Large intestine (tissue), 3 donors: Measurements from ENCODE around the gene CTNNB1. TPM values are rescaled to one million over a fixed set of nuclear protein-coding genes. Genes with fewer than 3 reads are reported as not detected.

Source experiments
- DNase-seq, 2 donors: peaks; one replicate each; pipeline versions ENCODE4 v3.0.0 to v3.0.0-alpha.2; 2013
- H3K27ac ChIP-seq: one replicate; pipeline ENCODE4 v1.5.1; 2013; ENCODE audit warnings: low read length
- H3K27me3 ChIP-seq: 2 replicates; pipeline ENCODE4 v1.6.1; 2013; ENCODE audit warnings: low read length; ENCODE audit not compliant: control insufficient read depth, insufficient read depth
- H3K36me3 ChIP-seq: 2 replicates; pipeline ENCODE4 v1.6.1; 2013; ENCODE audit warnings: low read length; ENCODE audit not compliant: control insufficient read depth, insufficient read depth
- H3K4me1 ChIP-seq: one replicate; pipeline ENCODE4 v1.6.1; 2013; ENCODE audit warnings: low read length; ENCODE audit not compliant: control insufficient read depth, insufficient read depth
- H3K4me3 ChIP-seq: one replicate; pipeline ENCODE4 v1.5.1; 2013; ENCODE audit warnings: low read length
- H3K9me3 ChIP-seq: one replicate; pipeline ENCODE4 v1.6.1; 2013; ENCODE audit warnings: mild to moderate bottlenecking, low read depth, low read length, moderate library complexity; ENCODE audit not compliant: control insufficient read depth
- WGBS: methylation state at CpG from one replicate; pipeline ENCODE4 v1.1.5; 2013; ENCODE audit warnings: low lambda C conversion rate; ENCODE audit not compliant: insufficient coverage; 5-methylcytosine and 5-hydroxymethylcytosine counted together
- polyA plus RNA-seq: library from polyadenylated mRNA; unstranded; fragments of 120-200 nt; gene quantifications from one replicate; pipeline ENCODE4 v1.2.1, GENCODE V29; 2013

The CTNNB1 gene
- polyA plus RNA-seq, 1 donor: 424 TPM

GRCh38 chr3:41247055-41248004 is 48.0 kb downstream of the CTNNB1 start:
- Histone ChIP-seq H3K27ac (no peak overlapping the region), H3K27me3 (no peaks in the 10 kb centered on the region), H3K4me3 (no peak overlapping the region), H3K9me3 (no peaks in the 10 kb centered on the region), H3K36me3 (peaks cover 11% of the 10 kb centered on the region), H3K4me1 (no peaks in the 10 kb centered on the region)
- no CpG with 5 or more reads among the region's 12 CpGs for WGBS
- DNase-seq: no peak

- no peak for DNase-seq
- H3K4me1 ChIP-seq: no peaks in the 10 kb centered on the region
- no peak overlapping the region for H3K4me3 ChIP-seq
- H3K27me3 ChIP-seq: no peaks in the 10 kb centered on the region
- H3K27ac ChIP-seq: no peak overlapping the region
- peaks cover 11% of the 10 kb centered on the region for H3K36me3 ChIP-seq
- no peaks in the 10 kb centered on the region for H3K9me3 ChIP-seq
- no CpG with 5 or more reads among the region's 3 CpGs for WGBS
Measured at GRCh38 chr3:41248525-41248924, 49.2 kb downstream of the CTNNB1 start.

- Histone ChIP-seq H3K27ac (no peak overlapping the region), H3K27me3 (no peaks in the 10 kb centered on the region), H3K4me1 (no peaks in the 10 kb centered on the region), H3K36me3 (peaks cover 8% of the 10 kb centered on the region), H3K4me3 (no peak overlapping the region), H3K9me3 (no peaks in the 10 kb centered on the region)
- DNase-seq: no peak
- no CpG with 5 or more reads among the region's 3 CpGs for whole genome bisulfite sequencing
Measured at GRCh38 chr3:41249318-41249717, 50.0 kb downstream of the CTNNB1 start.

- Histone ChIP-seq H3K4me1 (no peaks in the 10 kb centered on the region), H3K9me3 (no peaks in the 10 kb centered on the region), H3K36me3 (no peaks in the 10 kb centered on the region), H3K27me3 (no peaks in the 10 kb centered on the region), H3K27ac (no peak overlapping the region), H3K4me3 (no peak overlapping the region)
- DNase-seq: no peak
- no CpG with 5 or more reads among the region's 2 CpGs for WGBS
Measured at GRCh38 chr3:41250825-41251224, 51.5 kb downstream of the CTNNB1 start.

GRCh38 chr3:41251593-41251992 is 52.3 kb downstream of the CTNNB1 start:
- WGBS: no CpG with 5 or more reads among the region's 1 CpG
- DNase-seq: no peak
- Histone ChIP-seq H3K4me1 (no peaks in the 10 kb centered on the region), H3K36me3 (no peaks in the 10 kb centered on the region), H3K27ac (no peak overlapping the region), H3K27me3 (no peaks in the 10 kb centered on the region), H3K9me3 (no peaks in the 10 kb centered on the region), H3K4me3 (no peak overlapping the region)

GRCh38 chr3:41258239-41258800 is 59.0 kb downstream of the CTNNB1 start:
- Histone ChIP-seq H3K27me3 (no peaks in the 10 kb centered on the region), H3K27ac (no peak overlapping the region), H3K4me3 (no peak overlapping the region), H3K9me3 (no peaks in the 10 kb centered on the region), H3K4me1 (no peaks in the 10 kb centered on the region), H3K36me3 (no peaks in the 10 kb centered on the region)
- no peak for DNase-seq
- WGBS: 100% methylated on average over 2 of the region's 4 CpGs

- no CpG with 5 or more reads among the region's 1 CpG for WGBS
- Histone ChIP-seq H3K27me3 (no peaks in the 10 kb centered on the region), H3K4me3 (no peak overlapping the region), H3K4me1 (no peaks in the 10 kb centered on the region), H3K9me3 (no peaks in the 10 kb centered on the region), H3K27ac (no peak overlapping the region), H3K36me3 (no peaks in the 10 kb centered on the region)
- no peak for DNase-seq
Measured at GRCh38 chr3:41259449-41260062, 60.3 kb downstream of the CTNNB1 start.

- no peak for DNase-seq
- no peak overlapping the region for H3K27ac ChIP-seq
- H3K4me1 ChIP-seq: no peaks in the 10 kb centered on the region
- no peaks in the 10 kb centered on the region for H3K27me3 ChIP-seq
- H3K36me3 ChIP-seq: no peaks in the 10 kb centered on the region
- no CpG with 5 or more reads among the region's 3 CpGs for WGBS
- no peak overlapping the region for H3K4me3 ChIP-seq
- H3K9me3 ChIP-seq: no peaks in the 10 kb centered on the region
Measured at GRCh38 chr3:41260063-41260450, 60.8 kb downstream of the CTNNB1 start.

GRCh38 chr3:41265011-41265545 is 65.8 kb downstream of the CTNNB1 start:
- 100% methylated on average over 1 of the region's 11 CpGs for WGBS
- Histone ChIP-seq H3K27ac (no peak overlapping the region), H3K4me1 (no peaks in the 10 kb centered on the region), H3K27me3 (no peaks in the 10 kb centered on the region), H3K36me3 (no peaks in the 10 kb centered on the region), H3K9me3 (no peaks in the 10 kb centered on the region), H3K4me3 (no peak overlapping the region)
- DNase-seq: no peak

GRCh38 chr3:41265823-41266273 is 66.5 kb downstream of the CTNNB1 start:
- no peaks in the 10 kb centered on the region for H3K9me3 ChIP-seq
- H3K27ac ChIP-seq: no peak overlapping the region
- WGBS: no CpG with 5 or more reads among the region's 3 CpGs

More at GRCh38 chr3:41265823-41266273, 66.5 kb downstream of the CTNNB1 start:
- Histone ChIP-seq H3K27me3 (no peaks in the 10 kb centered on the region), H3K4me3 (no peak overlapping the region), H3K36me3 (no peaks in the 10 kb centered on the region), H3K4me1 (no peaks in the 10 kb centered on the region)
- no peak for DNase-seq
